HEK293T (cell line): ENCODE results near the gene KRCC1.
"Not testable (repeated sequence)": the region's sequence is repeated elsewhere in the genome, so short reads cannot be mapped to it uniquely, and the experiment has no call there.

ENCODE experiments used
- CTCF ChIA-PET: fragments of 350-600 bp; formaldehyde crosslinking; extraction: SDS; loops from one replicate; lab custom pipeline; 2021; ENCODE audit warnings: antibody characterized with exemption, inconsistent platforms; lab: Yijun Ruan, JAX
- POLR2A ChIA-PET: fragments of 350-600 bp; formaldehyde crosslinking; extraction: SDS; loops from one replicate; lab custom pipeline; 2020; ENCODE audit warnings: antibody characterized with exemption, inconsistent platforms; lab: Yijun Ruan, JAX
- DNase-seq: peaks from one replicate; pipeline ENCODE4 v3.0.0; 2012; ENCODE audit warnings: mixed read lengths; ENCODE audit errors: extremely low spot score
- ARNT ChIP-seq: fragments of 450-650 bp; IDR thresholded peaks from 2 replicates; pipeline ENCODE4 v1.6.1; 2017; ENCODE audit warnings: mild to moderate bottlenecking
- BHLHE40 ChIP-seq: fragments of 450-650 bp; IDR thresholded peaks from 2 replicates; pipeline ENCODE4 v1.6.1; 2016; ENCODE audit warnings: mild to moderate bottlenecking, moderate library complexity, borderline replicate concordance
- CTBP1 ChIP-seq: fragments of 450-650 bp; IDR thresholded peaks from 2 replicates; pipeline ENCODE4 v1.6.1; 2016; ENCODE audit warnings: borderline replicate concordance
- ELF4 ChIP-seq: fragments of 450-650 bp; IDR thresholded peaks from 2 replicates; pipeline ENCODE4 v1.6.1; 2017; ENCODE audit warnings: antibody characterized with exemption
- FOXA1 ChIP-seq: fragments of 450-650 bp; IDR thresholded peaks from 2 replicates; pipeline ENCODE4 v1.6.1; 2016; ENCODE audit warnings: mild to moderate bottlenecking
- FOXK2 ChIP-seq: fragments of 450-650 bp; IDR thresholded peaks from 2 replicates; pipeline ENCODE4 v1.6.1; 2016; ENCODE audit warnings: mild to moderate bottlenecking
- FOXM1 ChIP-seq: fragments of 450-650 bp; IDR thresholded peaks from 2 replicates; pipeline ENCODE4 v1.6.1; 2017; ENCODE audit warnings: mild to moderate bottlenecking, borderline replicate concordance
- HDGF ChIP-seq: fragments of 450-650 bp; IDR thresholded peaks from 2 replicates; pipeline ENCODE4 v1.6.1; 2017; ENCODE audit warnings: antibody characterized with exemption, borderline replicate concordance
- L3MBTL2 ChIP-seq: fragments of 450-650 bp; conservative IDR thresholded peaks from 2 replicates; pipeline ENCODE4 v1.6.1; 2016; ENCODE audit warnings: mild to moderate bottlenecking
- LEF1 ChIP-seq: fragments of 450-650 bp; IDR thresholded peaks from 2 replicates; pipeline ENCODE4 v1.6.1; 2017; ENCODE audit warnings: mild to moderate bottlenecking, borderline replicate concordance
- NFRKB ChIP-seq: fragments of 450-650 bp; IDR thresholded peaks from 2 replicates; pipeline ENCODE4 v1.6.1; 2016; ENCODE audit warnings: mild to moderate bottlenecking, moderate library complexity
- SP1 ChIP-seq: fragments of 450-650 bp; IDR thresholded peaks from 2 replicates; pipeline ENCODE4 v1.6.1; 2017
- SUZ12 ChIP-seq: fragments of 450-650 bp; IDR thresholded peaks from 2 replicates; pipeline ENCODE4 v1.6.1; 2016; ENCODE audit warnings: mild to moderate bottlenecking
- TARDBP ChIP-seq: fragments of 450-650 bp; IDR thresholded peaks from 2 replicates; pipeline ENCODE4 v1.6.1; 2016
- ZNF384 ChIP-seq: fragments of 450-650 bp; IDR thresholded peaks from 2 replicates; pipeline ENCODE4 v1.6.1; 2016
- TF ChIP-seq, protein P1 (sequence below): fragments of 450-650 bp; IDR thresholded peaks from 2 replicates; pipeline ENCODE4 v1.6.1; 2016

KRCC1 gene

DNA sequence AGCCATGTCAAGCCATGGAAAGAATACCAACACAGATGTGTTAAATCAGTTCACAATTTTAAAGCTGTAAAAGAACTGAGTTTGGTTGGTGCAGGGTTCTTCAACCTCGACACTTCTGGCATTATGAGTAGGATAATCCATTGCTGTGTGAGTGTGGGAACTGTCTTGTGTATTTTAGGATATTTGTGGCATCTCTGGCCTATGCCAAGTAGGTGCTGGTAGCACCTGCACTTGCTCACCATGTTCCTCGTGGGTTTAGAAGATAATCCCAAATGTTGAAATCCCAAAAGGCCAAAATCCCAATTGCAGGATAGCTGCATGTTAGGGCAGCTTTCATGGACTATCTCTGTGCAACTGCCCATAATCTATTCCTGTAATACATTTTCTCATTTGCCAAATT, 3.8 kb downstream of the KRCC1 start:
- ChIA-PET CTCF (no interaction called here), POLR2A (no interaction called here)
- no peak for DNase-seq
- no peak for TF ChIP-seq LEF1
- TF ChIP-seq ZNF384: no peak
- no peak for TF ChIP-seq ARNT
- no peak for TF ChIP-seq FOXA1
- TF ChIP-seq NFRKB: no peak
- TF ChIP-seq SUZ12: no peak
- no peak for TF ChIP-seq SP1
- no peak for TF ChIP-seq HDGF
- no peak for TF ChIP-seq FOXK2
- no peak for TF ChIP-seq BHLHE40
- no peak for TF ChIP-seq CTBP1
- TF ChIP-seq FOXM1: no peak
- no peak for TF ChIP-seq ELF4
- TF ChIP-seq, protein P1, sequence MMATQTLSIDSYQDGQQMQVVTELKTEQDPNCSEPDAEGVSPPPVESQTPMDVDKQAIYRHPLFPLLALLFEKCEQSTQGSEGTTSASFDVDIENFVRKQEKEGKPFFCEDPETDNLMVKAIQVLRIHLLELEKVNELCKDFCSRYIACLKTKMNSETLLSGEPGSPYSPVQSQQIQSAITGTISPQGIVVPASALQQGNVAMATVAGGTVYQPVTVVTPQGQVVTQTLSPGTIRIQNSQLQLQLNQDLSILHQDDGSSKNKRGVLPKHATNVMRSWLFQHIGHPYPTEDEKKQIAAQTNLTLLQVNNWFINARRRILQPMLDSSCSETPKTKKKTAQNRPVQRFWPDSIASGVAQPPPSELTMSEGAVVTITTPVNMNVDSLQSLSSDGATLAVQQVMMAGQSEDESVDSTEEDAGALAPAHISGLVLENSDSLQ: no peak
- no peak for TF ChIP-seq TARDBP

DNA sequence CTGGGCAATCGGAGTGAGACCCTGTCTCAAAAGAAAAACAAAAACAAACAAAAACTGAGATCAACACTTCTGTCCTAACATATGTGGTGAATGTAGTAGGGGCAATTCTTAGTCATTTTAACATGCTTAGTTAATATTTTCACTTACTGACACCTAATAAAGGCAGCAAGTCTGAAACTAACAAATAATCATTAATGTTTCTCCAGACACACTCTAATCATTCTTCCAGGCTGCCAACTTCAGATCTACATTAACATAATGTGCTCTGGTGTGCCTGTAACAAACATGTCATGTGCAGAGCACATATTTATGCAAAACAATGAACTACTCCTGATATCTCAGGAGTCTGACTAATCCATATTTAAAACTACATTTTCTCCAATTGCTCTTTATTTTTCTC, 6.0 kb downstream of the KRCC1 start:
- DNase-seq: no peak
- CTCF ChIA-PET: interaction anchor here (1.9 kb wide), 1 partner anchor 11 kb away, joined by 7 read pairs; no protein-coding TSS in a partner anchor
- POLR2A ChIA-PET: no interaction called here
- no peak for TF ChIP-seq FOXM1
- no peak for TF ChIP-seq L3MBTL2
- TF ChIP-seq SUZ12: no peak
- TF ChIP-seq FOXK2: no peak
- TF ChIP-seq LEF1: no peak
- no peak for TF ChIP-seq FOXA1
- no peak for TF ChIP-seq HDGF
- TF ChIP-seq BHLHE40: no peak
- TF ChIP-seq ELF4: no peak
- no peak for TF ChIP-seq ZNF384
- no peak for TF ChIP-seq TARDBP
- no peak for TF ChIP-seq CTBP1
- no peak for TF ChIP-seq NFRKB

DNA sequence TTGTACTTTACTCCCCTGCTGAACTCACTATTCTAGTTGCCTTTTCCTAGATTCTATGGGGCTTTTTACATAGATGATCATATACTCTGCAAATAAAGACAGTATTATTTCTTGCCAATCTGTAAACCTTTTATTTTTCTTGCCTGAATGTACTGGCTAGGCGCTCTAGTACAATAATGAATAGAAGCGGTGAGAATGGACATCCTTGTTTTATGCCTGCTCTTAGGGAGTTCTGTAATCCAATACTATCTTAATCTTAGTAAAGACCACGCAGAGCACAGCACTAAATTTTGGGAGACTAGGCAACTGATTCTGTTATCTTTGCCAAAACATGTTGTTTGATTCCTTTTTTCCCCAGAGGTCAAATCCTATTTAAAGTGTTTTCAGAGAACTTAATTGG, 7.0 kb downstream of the KRCC1 start:
- POLR2A ChIA-PET: no interaction called here
- CTCF ChIA-PET: no interaction called here
- TF ChIP-seq LEF1: no peak
- TF ChIP-seq TARDBP: no peak
- TF ChIP-seq FOXM1: no peak
- TF ChIP-seq SP1: no peak
- no peak for TF ChIP-seq L3MBTL2
- no peak for TF ChIP-seq BHLHE40
- no peak for TF ChIP-seq FOXA1
- TF ChIP-seq SUZ12: no peak
- TF ChIP-seq ELF4: no peak
- no peak for TF ChIP-seq CTBP1
- no peak for TF ChIP-seq NFRKB
- no peak for TF ChIP-seq HDGF
- no peak for TF ChIP-seq ARNT
- no peak for TF ChIP-seq FOXK2
- no peak for TF ChIP-seq ZNF384
- TF ChIP-seq, protein P1: no peak
- DNase-seq: no peak

DNA sequence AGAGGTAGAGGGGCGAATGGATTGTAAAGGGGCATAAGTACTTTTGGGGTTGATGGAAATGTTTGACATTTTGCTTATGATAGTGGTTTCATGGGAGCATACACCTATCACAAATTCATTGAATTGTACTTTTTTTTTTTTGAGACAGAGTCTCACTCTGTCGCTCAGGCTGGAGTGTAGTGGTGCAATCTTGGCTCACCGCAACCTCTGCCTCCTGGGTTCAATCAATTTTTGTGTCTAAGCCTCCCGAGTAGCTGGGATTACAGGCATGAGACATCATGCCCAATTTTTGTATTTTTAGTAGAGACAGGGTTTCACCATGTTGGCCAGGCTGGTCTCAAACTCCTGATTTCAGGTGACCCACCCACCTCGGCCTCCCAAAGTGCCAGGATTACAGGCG, 10.0 kb downstream of the KRCC1 start:
- POLR2A ChIA-PET: interaction anchor here (1.3 kb wide), 1 partner anchor 9 kb away, joined by 3 read pairs; no protein-coding TSS in a partner anchor
- DNase-seq: not testable (repeated sequence)
- CTCF ChIA-PET: interaction anchor here (0.7 kb wide), 1 partner anchor 17 kb away, joined by 3 read pairs; no protein-coding TSS in a partner anchor

DNA sequence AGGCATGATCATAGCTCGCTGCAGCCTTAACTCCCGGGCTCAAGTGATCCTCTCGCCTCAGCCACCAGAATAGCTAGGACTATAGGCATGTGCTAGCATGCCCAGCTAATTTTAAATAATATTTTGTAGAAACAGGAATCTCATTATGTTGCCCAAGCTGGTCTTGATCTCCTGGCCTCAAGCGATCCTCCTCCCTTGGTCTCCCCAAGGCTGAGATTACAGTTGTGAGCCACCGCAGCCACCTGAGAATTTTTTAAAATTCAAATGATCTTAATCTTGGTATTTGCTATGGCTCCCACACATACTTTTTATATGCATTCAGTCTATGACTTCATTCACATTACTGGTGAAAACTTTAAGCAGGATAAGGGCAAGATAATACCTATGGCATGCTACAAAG, 13.1 kb downstream of the KRCC1 start:
- no peak for DNase-seq
- no peak for TF ChIP-seq ELF4
- TF ChIP-seq HDGF: no peak
- TF ChIP-seq TARDBP: no peak
- no peak for TF ChIP-seq FOXM1
- no peak for TF ChIP-seq CTBP1
- no peak for TF ChIP-seq L3MBTL2
- CTCF ChIA-PET: interaction anchor here (0.7 to 1.3 kb wide), 2 partner anchors 15 to 18 kb away, joined by 3 to 7 read pairs; no protein-coding TSS in a partner anchor
- POLR2A ChIA-PET: no interaction called here

DNA sequence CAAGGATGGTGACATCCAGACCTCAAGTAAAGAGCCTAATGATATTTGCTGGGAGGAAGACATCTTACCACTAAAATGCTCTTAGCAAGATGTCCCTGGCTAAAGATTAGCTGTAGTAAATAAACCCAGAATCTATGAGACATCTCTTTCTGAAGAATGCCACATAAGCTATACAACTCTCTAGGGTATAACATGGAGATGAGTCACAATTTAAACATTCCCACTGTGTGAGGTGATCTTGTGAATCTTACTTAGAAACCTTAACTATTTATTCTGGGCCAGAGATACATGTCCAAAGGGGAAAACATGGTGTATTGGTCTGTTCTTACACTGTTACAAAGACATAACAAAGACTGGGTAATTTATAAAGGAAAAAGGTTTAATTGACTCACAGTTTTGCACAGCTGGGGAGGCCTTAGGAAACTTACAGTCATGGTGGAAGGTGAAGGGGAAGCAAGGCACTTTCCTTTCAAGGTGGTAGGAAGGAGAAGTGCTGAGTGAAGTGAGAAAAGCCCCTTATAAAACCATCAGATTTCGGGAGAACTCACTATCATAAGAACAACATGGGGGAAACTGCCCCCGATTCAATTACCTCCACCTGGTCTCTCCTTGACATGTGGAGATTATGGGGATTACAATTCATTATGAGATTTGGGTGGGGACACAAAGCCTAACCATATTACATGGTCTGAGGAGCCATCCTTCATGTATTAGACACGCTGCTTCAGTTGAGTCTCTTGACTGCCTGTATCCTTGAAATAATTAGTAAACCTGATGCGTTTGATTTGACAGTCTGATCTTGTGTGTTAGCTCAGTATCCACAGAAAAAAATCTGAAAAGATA, 17.1 kb downstream of the KRCC1 start:
- CTCF ChIA-PET: interaction anchor here (1.0 to 1.1 kb wide), 2 partner anchors 10 to 153 kb away, joined by 4 to 5 read pairs; no protein-coding TSS in a partner anchor
- POLR2A ChIA-PET: no interaction called here
- no peak for DNase-seq
- TF ChIP-seq FOXM1: no peak
- no peak for TF ChIP-seq L3MBTL2
- no peak for TF ChIP-seq TARDBP
- no peak for TF ChIP-seq SP1
- no peak for TF ChIP-seq LEF1
- no peak for TF ChIP-seq NFRKB

DNA sequence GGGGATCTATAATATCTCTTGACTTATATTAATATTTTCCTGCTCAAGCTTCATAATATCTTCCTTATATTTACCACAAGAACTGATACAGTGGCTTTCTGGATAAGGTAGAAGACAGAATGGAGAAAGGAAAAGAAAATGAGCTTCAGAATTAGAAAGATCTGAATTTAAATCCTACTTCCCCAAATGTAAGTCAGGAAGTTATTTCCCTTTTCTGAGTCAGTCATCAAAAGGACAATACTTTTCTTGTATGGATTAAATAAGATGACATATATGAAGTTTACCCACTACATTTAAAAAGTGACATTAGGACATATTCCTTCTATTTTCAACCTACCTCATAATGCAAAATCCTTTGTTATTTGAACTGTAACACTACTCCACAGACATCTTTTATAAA, 19.0 kb downstream of the KRCC1 start:
- CTCF ChIA-PET: no interaction called here

More for the DNA sequence above, 19.0 kb downstream of the KRCC1 start:
- DNase-seq: no peak
- no peak for TF ChIP-seq ARNT
- TF ChIP-seq ELF4: no peak
- no peak for TF ChIP-seq TARDBP
- TF ChIP-seq ZNF384: no peak
- no peak for TF ChIP-seq SUZ12
- no peak for TF ChIP-seq L3MBTL2
- TF ChIP-seq, protein P1: no peak
- no peak for TF ChIP-seq SP1
- no peak for TF ChIP-seq CTBP1
- no peak for TF ChIP-seq FOXK2
- no peak for TF ChIP-seq LEF1
- TF ChIP-seq HDGF: no peak
- TF ChIP-seq NFRKB: no peak
- TF ChIP-seq FOXM1: no peak
- TF ChIP-seq BHLHE40: no peak
- TF ChIP-seq FOXA1: no peak
- POLR2A ChIA-PET: no interaction called here
